ENCODE measurements around the gene DDA1.
A peak's percentile ranks its signal among the peaks of the same experiment; 100 is the strongest.

DDA1 gene

DNA sequence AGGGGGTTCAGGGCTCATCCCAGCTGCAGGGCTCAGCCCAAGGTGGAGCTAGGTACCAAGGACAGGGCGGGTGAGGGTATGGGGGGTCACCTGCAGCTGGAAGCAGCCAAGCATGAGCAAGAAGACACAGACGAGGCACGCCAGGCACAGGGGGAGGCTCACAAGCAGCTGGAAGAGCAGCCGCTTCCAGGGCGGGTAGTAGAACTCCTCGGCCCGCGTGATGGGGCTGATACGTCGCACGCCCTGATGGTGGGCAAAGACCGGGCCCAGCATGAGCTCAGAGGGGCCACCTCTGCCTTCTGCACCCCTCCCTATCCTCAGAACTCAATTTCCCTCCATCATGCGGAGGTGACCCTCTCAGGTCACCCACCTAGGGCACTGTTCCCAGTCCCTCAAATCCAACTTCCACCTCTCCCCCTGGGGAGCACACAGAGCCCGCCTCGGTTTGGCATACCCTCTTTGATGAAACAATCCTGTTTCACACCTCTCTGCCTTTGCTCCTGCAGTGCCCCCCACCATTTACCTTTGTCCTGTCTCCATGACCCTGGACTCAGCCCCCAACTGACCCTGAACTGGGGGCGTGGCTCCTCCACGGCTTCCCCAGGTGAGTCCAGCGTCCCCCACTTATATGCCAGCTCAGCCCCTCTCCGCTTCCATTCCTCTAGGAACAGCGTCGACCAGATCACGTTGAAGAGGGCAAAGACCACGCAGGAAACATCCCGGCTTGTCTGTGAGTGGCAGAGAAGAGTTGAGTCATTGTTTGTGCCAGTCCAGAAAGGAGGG lies 21.1 kb downstream of the DDA1 start:
- CTCF ChIA-PET, result interaction anchor here (1.2 to 2.5 kb wide), 2 partner anchors 15 to 56 kb away, joined by 3 to 11 read pairs; no protein-coding TSS in a partner anchor
- POLR2A ChIA-PET, result no interaction called here

DNA sequence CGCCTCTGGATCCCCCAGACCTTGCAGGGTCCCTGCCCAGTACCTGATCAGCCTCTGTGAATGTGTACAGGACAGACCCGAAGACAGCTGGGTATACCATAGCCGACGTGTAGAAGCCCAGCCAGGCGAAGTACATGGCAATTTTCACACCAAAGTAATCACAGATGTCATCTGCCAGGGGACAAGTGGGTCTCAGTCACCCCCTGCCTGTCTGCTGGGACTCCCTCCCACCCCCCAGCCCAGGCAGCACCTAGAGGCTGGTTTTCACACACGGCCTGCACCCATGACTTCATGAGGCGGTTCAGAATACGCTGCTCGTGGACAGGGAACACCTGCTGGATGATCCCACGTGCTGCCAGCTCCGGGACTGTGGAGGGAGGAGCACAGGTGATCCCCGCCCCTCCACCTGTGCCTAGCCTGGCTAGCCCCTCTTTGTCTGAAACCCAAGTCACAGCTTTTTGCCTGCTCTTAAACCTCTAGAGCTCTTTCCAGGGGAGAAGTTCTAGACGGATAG lies 21.7 kb downstream of the DDA1 start:
- DNase-seq (ENCODE audit: low read depth, low spot score), result no peak
- CTCF ChIA-PET, result interaction anchor here (1.2 to 2.5 kb wide), 3 partner anchors 15 to 136 kb away, joined by 3 to 11 read pairs (median 4); no protein-coding TSS in a partner anchor
- TF ChIP-seq, protein P1, sequence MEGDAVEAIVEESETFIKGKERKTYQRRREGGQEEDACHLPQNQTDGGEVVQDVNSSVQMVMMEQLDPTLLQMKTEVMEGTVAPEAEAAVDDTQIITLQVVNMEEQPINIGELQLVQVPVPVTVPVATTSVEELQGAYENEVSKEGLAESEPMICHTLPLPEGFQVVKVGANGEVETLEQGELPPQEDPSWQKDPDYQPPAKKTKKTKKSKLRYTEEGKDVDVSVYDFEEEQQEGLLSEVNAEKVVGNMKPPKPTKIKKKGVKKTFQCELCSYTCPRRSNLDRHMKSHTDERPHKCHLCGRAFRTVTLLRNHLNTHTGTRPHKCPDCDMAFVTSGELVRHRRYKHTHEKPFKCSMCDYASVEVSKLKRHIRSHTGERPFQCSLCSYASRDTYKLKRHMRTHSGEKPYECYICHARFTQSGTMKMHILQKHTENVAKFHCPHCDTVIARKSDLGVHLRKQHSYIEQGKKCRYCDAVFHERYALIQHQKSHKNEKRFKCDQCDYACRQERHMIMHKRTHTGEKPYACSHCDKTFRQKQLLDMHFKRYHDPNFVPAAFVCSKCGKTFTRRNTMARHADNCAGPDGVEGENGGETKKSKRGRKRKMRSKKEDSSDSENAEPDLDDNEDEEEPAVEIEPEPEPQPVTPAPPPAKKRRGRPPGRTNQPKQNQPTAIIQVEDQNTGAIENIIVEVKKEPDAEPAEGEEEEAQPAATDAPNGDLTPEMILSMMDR (IDR thresholded peaks at IDR 0.05; ENCODE audit: insufficient read depth, low read length, missing control alignments), result no peak
- no peak overlapping the region for H3K4me3 ChIP-seq (ENCODE audit: low read depth, low read length)
- POLR2A ChIA-PET, result no interaction called here

More for the DNA sequence above, 21.1 kb downstream of the DDA1 start:
- H3K4me3 ChIP-seq (ENCODE audit: low read depth, low read length), result no peak overlapping the region
- DNase-seq (ENCODE audit: low read depth, low spot score), result no peak
- TF ChIP-seq, protein P1 (IDR thresholded peaks at IDR 0.05; ENCODE audit: insufficient read depth, low read length, missing control alignments), result no peak

DNA sequence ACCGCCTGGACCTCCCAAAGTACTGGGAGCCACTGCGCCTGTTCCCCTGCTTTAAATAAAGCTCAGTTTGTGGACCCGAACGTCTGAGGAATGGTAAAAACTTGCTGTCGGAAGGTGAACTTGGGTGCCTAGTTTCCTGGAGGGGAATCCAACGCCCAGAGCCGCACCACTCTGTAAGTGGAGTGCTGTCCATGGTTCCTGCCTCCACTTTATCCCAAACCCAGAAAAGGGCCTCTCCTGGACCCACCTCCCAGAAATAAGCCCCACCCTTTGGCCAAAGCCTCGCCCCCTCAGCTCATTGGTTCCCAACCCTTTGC lies 23.0 kb downstream of the DDA1 start:
- H3K4me3 ChIP-seq (ENCODE audit: low read depth, low read length), result no peak overlapping the region
- CTCF ChIA-PET, result interaction anchor here (1.3 to 2.5 kb wide), 3 partner anchors 54 to 135 kb away, joined by 4 to 11 read pairs (median 6); no protein-coding TSS in a partner anchor
- DNase-seq (ENCODE audit: low read depth, low spot score), result no peak
- POLR2A ChIA-PET, result no interaction called here
- TF ChIP-seq, protein P1 (IDR thresholded peaks at IDR 0.05; ENCODE audit: insufficient read depth, low read length, missing control alignments), result no peak

DNA sequence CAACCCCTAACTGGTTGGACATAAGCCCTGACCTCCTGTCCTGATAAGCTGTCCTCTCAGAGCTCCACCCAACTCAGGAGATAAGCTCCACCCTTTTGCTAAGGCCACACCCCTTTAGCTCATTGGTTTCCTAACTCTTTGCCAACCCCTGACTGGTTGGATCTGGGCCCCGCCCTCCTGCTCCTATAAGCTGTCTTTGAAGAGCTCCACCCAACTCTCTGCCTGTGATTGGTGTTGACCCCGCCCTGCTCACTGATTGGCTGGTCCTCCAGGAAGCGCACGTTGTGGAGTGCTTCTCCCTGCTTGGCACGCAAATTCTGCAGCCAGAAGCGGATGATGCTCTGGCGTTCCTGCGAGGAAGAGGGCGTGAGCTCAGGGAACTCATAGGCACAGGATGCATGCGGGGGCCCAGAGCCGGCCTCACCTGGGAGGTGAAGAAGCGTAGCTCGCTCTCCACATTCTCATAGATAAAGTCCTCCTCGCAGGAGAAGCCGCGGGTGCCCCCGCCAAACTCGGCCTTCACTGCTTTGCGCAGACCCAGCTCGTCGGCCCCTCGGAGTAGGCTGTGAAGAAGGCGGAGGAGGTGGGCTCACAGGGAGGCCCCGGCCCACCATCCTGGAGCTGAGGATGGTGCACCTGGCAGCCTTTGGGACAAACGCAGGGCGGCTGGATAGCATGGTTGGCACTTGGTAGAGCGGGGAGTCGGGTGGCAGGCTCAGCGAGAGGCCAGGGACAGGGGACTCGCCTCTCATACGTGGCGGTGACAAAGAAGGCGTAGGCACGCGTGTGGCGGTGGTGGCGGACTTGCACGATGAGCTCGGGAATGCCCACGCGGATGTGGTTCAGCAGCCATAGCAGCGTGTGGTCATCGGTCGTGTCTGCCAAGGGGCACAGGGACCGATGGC lies 23.6 kb downstream of the DDA1 start:
- TF ChIP-seq, protein P1 (IDR thresholded peaks at IDR 0.05; ENCODE audit: insufficient read depth, low read length, missing control alignments), result no peak
- DNase-seq (ENCODE audit: low read depth, low spot score), result no peak
- ChIA-PET POLR2A (interaction anchor here (0.8 to 1.4 kb wide), 2 partner anchors 24 to 86 kb away, joined by 3 to 4 read pairs; no protein-coding TSS in a partner anchor), CTCF (interaction anchor here (0.9 to 2.5 kb wide), 10 partner anchors 9 to 134 kb away, joined by 3 to 11 read pairs (median 4); partner anchors contain the start of gene MRPL34)
- H3K4me3 ChIP-seq (ENCODE audit: low read depth, low read length), result no peak overlapping the region

DNA sequence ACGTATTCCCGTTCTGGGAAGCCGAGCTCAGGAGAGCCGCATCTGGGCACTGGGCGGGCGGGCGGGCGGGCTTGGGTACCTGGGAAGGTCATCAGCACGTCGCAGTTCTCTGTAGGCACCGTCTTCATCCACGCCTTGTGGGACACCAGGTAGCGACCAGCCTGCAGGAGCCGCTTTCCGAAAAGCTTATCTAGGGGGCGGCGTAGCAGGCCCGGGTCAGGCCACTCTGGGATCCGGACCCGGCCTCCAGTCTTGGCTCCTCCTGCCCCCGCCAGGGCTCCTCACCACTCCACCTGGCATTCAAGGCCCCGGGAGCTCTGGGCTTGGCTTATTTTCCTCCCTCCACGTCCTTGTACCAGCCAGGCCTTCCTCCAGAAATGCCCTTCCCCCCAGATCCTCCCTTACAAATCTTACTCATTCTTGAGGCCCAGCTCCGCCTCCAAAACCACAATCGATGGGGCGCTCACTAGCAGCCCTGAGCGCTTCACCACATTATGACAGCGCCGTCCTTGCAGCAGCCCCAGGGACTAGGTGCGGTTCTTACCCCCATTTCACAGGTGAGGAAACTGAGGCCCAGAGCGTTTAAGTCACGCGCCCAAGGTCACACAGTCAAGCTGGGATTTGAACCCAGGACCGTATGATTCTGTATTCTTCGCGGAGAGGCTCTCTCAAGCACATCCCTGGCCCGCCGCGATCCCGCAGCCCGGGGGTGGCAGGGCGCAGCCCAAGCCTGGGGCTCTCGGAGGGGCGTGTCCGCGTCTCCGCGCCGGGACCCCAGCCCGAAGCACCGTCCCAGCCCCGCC lies 24.4 kb downstream of the DDA1 start:
- peak overlapping the region; percentile 71 for H3K4me3 ChIP-seq (ENCODE audit: low read depth, low read length)
- ChIA-PET CTCF (interaction anchor here (0.9 to 1.6 kb wide), 7 partner anchors 8 to 74 kb away, joined by 3 to 7 read pairs (median 4); partner anchors contain the start of gene MRPL34), POLR2A (interaction anchor here (0.8 to 1.4 kb wide), 4 partner anchors 8 to 86 kb away, joined by 3 to 4 read pairs (median 4); partner anchors contain the start of gene MVB12A)
- TF ChIP-seq, protein P1 (IDR thresholded peaks at IDR 0.05; ENCODE audit: insufficient read depth, low read length, missing control alignments), result no peak
- no peak for DNase-seq (ENCODE audit: low read depth, low spot score)
